ENCODE data around the gene EXOC1.

DNA sequence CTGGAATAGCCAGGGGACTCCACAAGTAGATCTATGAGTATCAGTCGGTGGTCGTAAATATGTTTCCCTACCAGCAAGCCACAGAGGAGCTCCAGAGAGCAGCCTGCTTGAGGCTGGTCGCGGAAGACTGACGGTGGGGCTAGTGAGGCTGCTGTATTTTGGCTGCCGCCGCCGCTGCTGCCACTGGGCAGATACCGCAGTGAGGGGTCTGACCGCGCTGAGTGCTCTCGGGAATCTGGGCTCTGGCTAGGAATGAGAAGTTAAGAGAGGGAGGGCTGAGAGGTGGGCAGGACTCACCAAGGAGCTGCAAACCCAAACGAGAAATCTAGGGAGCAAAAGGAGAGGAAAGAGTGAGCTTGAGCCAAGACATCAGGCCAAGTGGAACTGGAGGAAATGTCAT, 33.8 kb upstream of the EXOC1 start, which contains the start of gene EXOC1L:
- TF ChIP-seq POLR2A (IDR thresholded peaks at IDR 0.05): no peak
- TF ChIP-seq, protein P1, sequence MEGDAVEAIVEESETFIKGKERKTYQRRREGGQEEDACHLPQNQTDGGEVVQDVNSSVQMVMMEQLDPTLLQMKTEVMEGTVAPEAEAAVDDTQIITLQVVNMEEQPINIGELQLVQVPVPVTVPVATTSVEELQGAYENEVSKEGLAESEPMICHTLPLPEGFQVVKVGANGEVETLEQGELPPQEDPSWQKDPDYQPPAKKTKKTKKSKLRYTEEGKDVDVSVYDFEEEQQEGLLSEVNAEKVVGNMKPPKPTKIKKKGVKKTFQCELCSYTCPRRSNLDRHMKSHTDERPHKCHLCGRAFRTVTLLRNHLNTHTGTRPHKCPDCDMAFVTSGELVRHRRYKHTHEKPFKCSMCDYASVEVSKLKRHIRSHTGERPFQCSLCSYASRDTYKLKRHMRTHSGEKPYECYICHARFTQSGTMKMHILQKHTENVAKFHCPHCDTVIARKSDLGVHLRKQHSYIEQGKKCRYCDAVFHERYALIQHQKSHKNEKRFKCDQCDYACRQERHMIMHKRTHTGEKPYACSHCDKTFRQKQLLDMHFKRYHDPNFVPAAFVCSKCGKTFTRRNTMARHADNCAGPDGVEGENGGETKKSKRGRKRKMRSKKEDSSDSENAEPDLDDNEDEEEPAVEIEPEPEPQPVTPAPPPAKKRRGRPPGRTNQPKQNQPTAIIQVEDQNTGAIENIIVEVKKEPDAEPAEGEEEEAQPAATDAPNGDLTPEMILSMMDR (IDR thresholded peaks at IDR 0.05): no peak

Data from adrenal gland (tissue), 5 donors.